OCI-M2 (cell line): ENCODE results near the gene PARD6G.
"Not testable (repeated sequence)": the region's sequence is repeated elsewhere in the genome, so short reads cannot be mapped to it uniquely, and the experiment has no call there.

ENCODE experiments used
- DNase-seq: peaks from one replicate; lab custom pipeline; 2025; ENCODE audit not compliant: unreplicated experiment; lab: John Stamatoyannopoulos, UW

Gene PARD6G

GRCh38 chr18:80247393-80247841 lies at the start of gene PARD6G:
TSS of gene PARD6G (minus strand) at chr18:80247514. CDS start at chr18:80247348, 166 bp downstream.
- no peak for DNase-seq

GRCh38 chr18:80262241-80263033 lies 15.1 kb upstream of the PARD6G start:
- not testable (repeated sequence) for DNase-seq

- DNase-seq = no peak
These were observed 12.3 kb upstream of the PARD6G start for GRCh38 chr18:80259610-80260009.

GRCh38 chr18:80258640-80259039 lies 11.3 kb upstream of the PARD6G start:
- DNase-seq = no peak

- not testable (repeated sequence) for DNase-seq
These were observed 10.5 kb upstream of the PARD6G start for GRCh38 chr18:80257579-80258543.

GRCh38 chr18:80254971-80255500 lies 7.7 kb upstream of the PARD6G start:
- no peak for DNase-seq

GRCh38 chr18:80253871-80254492 lies 6.7 kb upstream of the PARD6G start:
- no peak for DNase-seq

GRCh38 chr18:80253236-80253635 lies 5.9 kb upstream of the PARD6G start:
- no peak for DNase-seq

GRCh38 chr18:80252136-80252535 lies 4.8 kb upstream of the PARD6G start:
- DNase-seq = no peak

- DNase-seq = no peak
These were observed 4.4 kb upstream of the PARD6G start for GRCh38 chr18:80251700-80252099.

GRCh38 chr18:80250740-80251364 lies 3.5 kb upstream of the PARD6G start:
- DNase-seq = no peak

GRCh38 chr18:80249217-80250093 lies 2.1 kb upstream of the PARD6G start:
- no peak for DNase-seq

GRCh38 chr18:80246445-80247392 lies 595 bp downstream of the PARD6G start:
- no peak for DNase-seq

GRCh38 chr18:80245781-80246444 lies 1.4 kb downstream of the PARD6G start:
- DNase-seq = no peak

- DNase-seq = no peak
These were observed 2.2 kb downstream of the PARD6G start for GRCh38 chr18:80244956-80245730.

- no peak for DNase-seq
These were observed 3.1 kb downstream of the PARD6G start for GRCh38 chr18:80244167-80244566.

- no peak for DNase-seq
These were observed 4.1 kb downstream of the PARD6G start for GRCh38 chr18:80243204-80243603.
